K562 (cell line): ENCODE data around the gene OLFM3. TPM values are rescaled to one million over a fixed set of nuclear protein-coding genes. Genes with fewer than 3 reads are reported as not detected.

Experiments used
- ATAC-seq: fragments of 200-7000 bp; cut with Tn5 transposase; 3 replicates; pipeline ENCODE4 v1.9.1; 2020; ENCODE audit warnings: moderate library complexity
- BruUV-seq: library from RNA; stranded (reverse); fragments of 400-500 nt; replicated peaks from 2 replicates; lab custom pipeline; 2021; lab: Mats Ljungman, UMichigan
- CTCF ChIA-PET: fragments of 300-600 bp; formaldehyde crosslinking; extraction: SDS; loops from one replicate; lab custom pipeline; 2021; ENCODE audit warnings: low intra/inter-chr PET ratio; lab: Yijun Ruan, JAX
- POLR2A ChIA-PET: fragments of 300-600, 350-650 bp; sonication (Branson Sonifier 250); formaldehyde crosslinking; extraction: SDS; loops from one replicate; lab custom pipeline; 2021; ENCODE audit warnings: antibody characterized with exemption, inconsistent platforms; lab: Yijun Ruan, JAX
- DNase-seq, 4 experiments: peaks; one replicate each; pipeline versions ENCODE4 v3.0.0 to v3.0.0-alpha.2; 2011 to 2018; ENCODE audit warnings: low spot score in 3 of 4, mixed read lengths in 3 of 4; ENCODE audit errors: extremely low read depth in 1 of 4
- FAIRE-seq: peaks from 2 replicates; lab custom pipeline; 2011; peaks lifted over from hg19 to GRCh38; lab: Jason Lieb, UNC
- H2AFZ ChIP-seq: 2 replicates; pipeline ENCODE4 v1.6.0; 2011; ENCODE audit warnings: low read depth, low read length, control low read depth, inconsistent platforms
- H3K27ac ChIP-seq: fragments of 200-600 bp; 3 replicates; pipeline ENCODE4 v1.8.0; 2011; ENCODE audit warnings: low read depth, mild to moderate bottlenecking, control low read depth, inconsistent platforms, low read length, moderate library complexity, mixed read lengths; ENCODE audit errors: extremely low read depth
- H3K27me3 ChIP-seq, 2 experiments: fragments of 300-600 bp in 1 of 2; 2 replicates in 1 of 2; 3 replicates in 1 of 2; pipeline versions ENCODE4 v1.6.0 to v1.8.0; 2011; ENCODE audit warnings: inconsistent platforms in 2 of 2, low read length in 2 of 2, mild to moderate bottlenecking in 1 of 2, mixed read lengths in 1 of 2, moderate library complexity in 1 of 2; ENCODE audit not compliant: control insufficient read depth in 2 of 2, insufficient read depth in 2 of 2
- H3K36me3 ChIP-seq: fragments of 300-600 bp; 3 replicates; pipeline ENCODE4 v1.8.0; 2011; ENCODE audit warnings: mild to moderate bottlenecking, low read length, inconsistent platforms; ENCODE audit not compliant: control insufficient read depth, insufficient read depth
- H3K4me1 ChIP-seq, 2 experiments: fragments of 200-600 bp in 1 of 2; replicated peaks in 1 of 2; 2 replicates in 1 of 2; 3 replicates in 1 of 2; pipeline versions ENCODE4 v1.5.1 to v1.8.0; 2011; ENCODE audit warnings: inconsistent platforms in 2 of 2, low read length in 2 of 2, mild to moderate bottlenecking in 1 of 2, mixed read lengths in 1 of 2, moderate library complexity in 1 of 2; ENCODE audit not compliant: control insufficient read depth in 2 of 2, insufficient read depth in 2 of 2
- H3K4me2 ChIP-seq: 2 replicates; pipeline ENCODE4 v1.6.1; 2011; ENCODE audit warnings: low read length, control low read depth, inconsistent platforms, mixed read lengths; ENCODE audit not compliant: insufficient read depth
- H3K4me3 ChIP-seq: fragments of 200-600 bp; sonication (generic), shearing (Covaris generic); 2 replicates; pipeline ENCODE4 v1.5.1; 2016; ENCODE audit warnings: control low read depth, inconsistent platforms
- H3K79me2 ChIP-seq: fragments of 200-600 bp; 3 replicates; pipeline ENCODE4 v1.8.0; 2011; ENCODE audit warnings: low read length, inconsistent platforms; ENCODE audit not compliant: control insufficient read depth, insufficient read depth
- H3K9ac ChIP-seq, 2 experiments: 2 replicates each; pipeline versions ENCODE4 v1.6.0 to v1.6.1; 2011; ENCODE audit warnings: low read depth in 2 of 2, low read length in 2 of 2, control low read depth in 1 of 2, inconsistent platforms in 1 of 2, mild to moderate bottlenecking in 1 of 2, mixed read lengths in 1 of 2; ENCODE audit not compliant: insufficient read depth in 1 of 2
- H3K9me1 ChIP-seq: one replicate; pipeline ENCODE4 v1.6.0; 2011; ENCODE audit warnings: inconsistent platforms, mild to moderate bottlenecking, low read length, moderate library complexity; ENCODE audit not compliant: control insufficient read depth, insufficient read depth
- H3K9me3 ChIP-seq: replicated peaks from 2 replicates; pipeline ENCODE4 v1.5.1; 2011; ENCODE audit warnings: low read depth, low read length, inconsistent platforms; ENCODE audit not compliant: control insufficient read depth, insufficient read depth
- H4K20me1 ChIP-seq: replicated peaks from 2 replicates; pipeline ENCODE4 v1.6.1; 2011; ENCODE audit warnings: low read length, inconsistent platforms, mixed read lengths; ENCODE audit not compliant: control insufficient read depth, insufficient read depth
- ARID1B ChIP-seq: fragments of 450-650 bp; IDR thresholded peaks from 2 replicates; pipeline ENCODE4 v1.6.1; 2016; ENCODE audit warnings: antibody characterized with exemption, mild to moderate bottlenecking, inconsistent platforms
- BRF1 ChIP-seq: IDR thresholded peaks from 3 replicates; pipeline ENCODE4 v1.6.1; 2011; ENCODE audit warnings: borderline replicate concordance, mild to moderate bottlenecking; ENCODE audit not compliant: insufficient read length; ENCODE audit errors: extremely low read depth
- MTF1 ChIP-seq: fragments of 250-450 bp; sonication (Bioruptor Pico); IDR thresholded peaks from 2 replicates; pipeline ENCODE4 v1.9.0; 2021; ENCODE audit warnings: moderate library complexity, mild to moderate bottlenecking, inconsistent platforms, borderline replicate concordance
- NCOA1 ChIP-seq: fragments of 450-650 bp; IDR thresholded peaks from 2 replicates; pipeline ENCODE4 v1.6.1; 2016; ENCODE audit warnings: low read depth
- SIRT6 ChIP-seq: IDR thresholded peaks from one replicate; pipeline ENCODE4 v1.6.1; 2012; ENCODE audit warnings: low read depth, mild to moderate bottlenecking, control low read depth, inconsistent platforms, low read length, moderate library complexity
- TSHZ1 ChIP-seq: fragments of 250-450 bp; sonication (Bioruptor Pico); IDR thresholded peaks from 2 replicates; pipeline ENCODE4 v1.4.0; 2020; ENCODE audit warnings: mild to moderate bottlenecking, moderate library complexity
- ZNF184 ChIP-seq: sonication (generic); formaldehyde crosslinking; IDR thresholded peaks from 2 replicates; pipeline ENCODE4 v1.5.0; 2020; ENCODE audit warnings: missing genetic modification reagents
- WGBS: fragments of 100-300 bp; shearing (Covaris generic); methylation state at CpG from one replicate; pipeline ENCODE4 v1.1.6; 2016; ENCODE audit warnings: low coverage, mixed read lengths; ENCODE audit not compliant: insufficient coverage; ENCODE audit errors: missing lambda C conversion rate; 5-methylcytosine and 5-hydroxymethylcytosine counted together
- in situ Hi-C: fragments of 300-500 bp; cut with MboI; formaldehyde crosslinking; loops from 4 replicates; pipeline ENCODE4 v1.15.0; 2018; ENCODE audit warnings: inconsistent platforms, mixed read lengths
- intact Hi-C: fragments of 100-400 bp; cut with micrococcal nuclease; formaldehyde crosslinking; loops from 2 replicates; pipeline ENCODE4 v1.14.2; 2022
- polyA plus RNA-seq, 8 experiments: library from polyadenylated mRNA; depleted of rRNA in 4 of 8; stranded (reverse) in 5 of 8; unstranded in 3 of 8; fragments of >200 nt; fragmentation: Nextera tagmentation in 2 of 8; fragmentation: Illumina TruSeq in 1 of 8; extraction: Ambion mirVana in 2 of 8; extraction: Trizol in 1 of 8; gene quantifications; 2 replicates each; pipeline versions ENCODE4 v1.2.1 to v1.2.3, GENCODE V29; 2011 to 2014; ENCODE audit warnings: inconsistent platforms in 1 of 8, missing spikeins in 1 of 8
- total RNA-seq, 7 experiments: library from RNA; depleted of rRNA in 6 of 7; stranded (reverse); fragments of >200 nt in 6 of 7; fragmentation: Illumina TruSeq in 2 of 7; extraction: Trizol in 2 of 7; gene quantifications; 2 replicates each; pipeline versions ENCODE4 v1.2.1 to v1.2.3, GENCODE V29; 2011 to 2021; ENCODE audit warnings: low replicate concordance in 1 of 7
- TF ChIP-seq, protein P1 (sequence below): fragments of 150-350 bp; IDR thresholded peaks from 2 replicates; pipeline ENCODE4 v1.6.1; 2014; ENCODE audit warnings: low read depth, mild to moderate bottlenecking, low read length, borderline replicate concordance
- TF ChIP-seq, protein P2 (sequence below): sonication (generic); formaldehyde crosslinking; IDR thresholded peaks from 2 replicates; pipeline ENCODE4 v1.8.0; 2022; ENCODE audit warnings: mild to moderate bottlenecking, low read depth, missing genetic modification reagents
- TF ChIP-seq, protein P3 (sequence below): fragments of 250-450 bp; sonication (Bioruptor Pico); IDR thresholded peaks from 2 replicates; pipeline ENCODE4 v1.8.0; 2022; ENCODE audit warnings: inconsistent platforms

Gene OLFM3
- total and polyA plus RNA-seq, 9 of the 15 experiments (the other 6 are each of a cell fraction or from before 2014, with no cell fraction given) = 0.07 TPM; not detected in 8

GRCh38 chr1:101975371-101975770, 21.4 kb downstream of the OLFM3 start (continued):
- TF ChIP-seq, protein P1, sequence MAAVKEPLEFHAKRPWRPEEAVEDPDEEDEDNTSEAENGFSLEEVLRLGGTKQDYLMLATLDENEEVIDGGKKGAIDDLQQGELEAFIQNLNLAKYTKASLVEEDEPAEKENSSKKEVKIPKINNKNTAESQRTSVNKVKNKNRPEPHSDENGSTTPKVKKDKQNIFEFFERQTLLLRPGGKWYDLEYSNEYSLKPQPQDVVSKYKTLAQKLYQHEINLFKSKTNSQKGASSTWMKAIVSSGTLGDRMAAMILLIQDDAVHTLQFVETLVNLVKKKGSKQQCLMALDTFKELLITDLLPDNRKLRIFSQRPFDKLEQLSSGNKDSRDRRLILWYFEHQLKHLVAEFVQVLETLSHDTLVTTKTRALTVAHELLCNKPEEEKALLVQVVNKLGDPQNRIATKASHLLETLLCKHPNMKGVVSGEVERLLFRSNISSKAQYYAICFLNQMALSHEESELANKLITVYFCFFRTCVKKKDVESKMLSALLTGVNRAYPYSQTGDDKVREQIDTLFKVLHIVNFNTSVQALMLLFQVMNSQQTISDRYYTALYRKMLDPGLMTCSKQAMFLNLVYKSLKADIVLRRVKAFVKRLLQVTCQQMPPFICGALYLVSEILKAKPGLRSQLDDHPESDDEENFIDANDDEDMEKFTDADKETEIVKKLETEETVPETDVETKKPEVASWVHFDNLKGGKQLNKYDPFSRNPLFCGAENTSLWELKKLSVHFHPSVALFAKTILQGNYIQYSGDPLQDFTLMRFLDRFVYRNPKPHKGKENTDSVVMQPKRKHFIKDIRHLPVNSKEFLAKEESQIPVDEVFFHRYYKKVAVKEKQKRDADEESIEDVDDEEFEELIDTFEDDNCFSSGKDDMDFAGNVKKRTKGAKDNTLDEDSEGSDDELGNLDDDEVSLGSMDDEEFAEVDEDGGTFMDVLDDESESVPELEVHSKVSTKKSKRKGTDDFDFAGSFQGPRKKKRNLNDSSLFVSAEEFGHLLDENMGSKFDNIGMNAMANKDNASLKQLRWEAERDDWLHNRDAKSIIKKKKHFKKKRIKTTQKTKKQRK = no peak
- TF ChIP-seq, protein P2, sequence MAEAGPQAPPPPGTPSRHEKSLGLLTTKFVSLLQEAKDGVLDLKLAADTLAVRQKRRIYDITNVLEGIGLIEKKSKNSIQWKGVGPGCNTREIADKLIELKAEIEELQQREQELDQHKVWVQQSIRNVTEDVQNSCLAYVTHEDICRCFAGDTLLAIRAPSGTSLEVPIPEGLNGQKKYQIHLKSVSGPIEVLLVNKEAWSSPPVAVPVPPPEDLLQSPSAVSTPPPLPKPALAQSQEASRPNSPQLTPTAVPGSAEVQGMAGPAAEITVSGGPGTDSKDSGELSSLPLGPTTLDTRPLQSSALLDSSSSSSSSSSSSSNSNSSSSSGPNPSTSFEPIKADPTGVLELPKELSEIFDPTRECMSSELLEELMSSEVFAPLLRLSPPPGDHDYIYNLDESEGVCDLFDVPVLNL (CRISPR knock-in tag) = no peak
- TF ChIP-seq NCOA1 = no peak
- TF ChIP-seq, all 486 proteins: peak for 0

DNA sequence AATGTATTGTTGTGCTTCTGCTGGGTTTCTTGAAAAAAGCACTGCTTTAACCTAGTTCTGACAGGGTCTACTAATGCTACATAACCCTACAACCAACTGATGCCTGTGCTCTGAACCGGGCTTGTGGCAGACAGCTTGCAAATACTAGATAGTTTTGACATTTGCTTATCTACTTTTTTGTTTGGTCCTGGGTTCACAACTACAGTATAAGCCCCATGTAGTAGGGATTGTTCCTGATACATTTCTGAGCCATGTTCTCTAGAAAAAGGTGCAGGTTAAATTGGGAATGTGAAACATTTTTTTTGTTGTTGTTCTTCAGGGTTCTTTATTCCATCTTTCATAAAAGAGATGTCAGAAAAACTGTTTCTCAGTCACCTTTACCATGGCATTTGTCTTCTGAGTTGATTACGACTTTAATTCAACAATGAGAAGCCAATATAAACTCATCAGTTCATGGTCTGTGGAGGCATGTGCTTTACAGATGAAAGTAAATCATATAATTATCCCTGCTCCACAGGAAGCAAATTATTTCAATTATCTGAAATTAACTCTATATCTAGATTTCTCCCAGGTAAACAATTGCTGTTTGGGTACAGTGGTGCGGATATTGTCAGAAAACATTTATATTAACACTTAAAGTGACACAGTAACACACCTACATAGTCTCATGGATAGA, 22.0 kb downstream of the OLFM3 start:
- Histone ChIP-seq H3K4me2 (no peak overlapping the region), H3K4me1 (no peaks in the 10 kb centered on the region), H3K4me3 (no peak overlapping the region), H3K36me3 (no peaks in the 10 kb centered on the region), H4K20me1 (no peaks in the 10 kb centered on the region), H3K9me3 (no peaks in the 10 kb centered on the region), H3K27ac (no peak overlapping the region), H3K79me2 (no peaks in the 10 kb centered on the region), H3K9ac (no peak overlapping the region), H2AFZ (no peak overlapping the region), H3K27me3 (no peaks in the 10 kb centered on the region), H3K9me1 (no peaks in the 10 kb centered on the region)
- WGBS = 0% methylated on average over 3 of the region's 3 CpGs
- in situ Hi-C loops (no loop called here), intact Hi-C loops (no loop called here)
- POLR2A ChIA-PET = no interaction called here
- CTCF ChIA-PET = no interaction called here
- DNase-seq (no peak), FAIRE-seq (no peak), ATAC-seq (no peak)
- BruUV-seq = no TSS peak
- TF ChIP-seq ZNF184 = no peak
- TF ChIP-seq MTF1 = no peak
- no peak for TF ChIP-seq TSHZ1 (CRISPR knock-in tag)
- TF ChIP-seq ARID1B = no peak
- no peak for TF ChIP-seq BRF1
- no peak for TF ChIP-seq SIRT6
- TF ChIP-seq, protein P3, sequence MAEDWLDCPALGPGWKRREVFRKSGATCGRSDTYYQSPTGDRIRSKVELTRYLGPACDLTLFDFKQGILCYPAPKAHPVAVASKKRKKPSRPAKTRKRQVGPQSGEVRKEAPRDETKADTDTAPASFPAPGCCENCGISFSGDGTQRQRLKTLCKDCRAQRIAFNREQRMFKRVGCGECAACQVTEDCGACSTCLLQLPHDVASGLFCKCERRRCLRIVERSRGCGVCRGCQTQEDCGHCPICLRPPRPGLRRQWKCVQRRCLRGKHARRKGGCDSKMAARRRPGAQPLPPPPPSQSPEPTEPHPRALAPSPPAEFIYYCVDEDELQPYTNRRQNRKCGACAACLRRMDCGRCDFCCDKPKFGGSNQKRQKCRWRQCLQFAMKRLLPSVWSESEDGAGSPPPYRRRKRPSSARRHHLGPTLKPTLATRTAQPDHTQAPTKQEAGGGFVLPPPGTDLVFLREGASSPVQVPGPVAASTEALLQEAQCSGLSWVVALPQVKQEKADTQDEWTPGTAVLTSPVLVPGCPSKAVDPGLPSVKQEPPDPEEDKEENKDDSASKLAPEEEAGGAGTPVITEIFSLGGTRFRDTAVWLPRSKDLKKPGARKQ (CRISPR knock-in tag) = no peak
